HG02678 (cell line): ENCODE data around the gene MRTO4.
"Not testable (repeated sequence)": the region's sequence is repeated elsewhere in the genome, so short reads cannot be mapped to it uniquely, and the experiment has no call there.

Source experiments
- ATAC-seq: cut with Tn5 transposase; IDR thresholded peaks from one replicate; pipeline ENCODE4 v1.9.1; 2021; ENCODE audit warnings: mild to moderate bottlenecking, moderate library complexity; ENCODE audit not compliant: unreplicated experiment

The MRTO4 gene

GRCh38 chr1:19269427-19270342 is 18.1 kb downstream of the MRTO4 start:
- not testable (repeated sequence) for ATAC-seq

GRCh38 chr1:19270343-19270730 is 18.7 kb downstream of the MRTO4 start:
- ATAC-seq, result not testable (repeated sequence)

- ATAC-seq, result no peak
Observed at GRCh38 chr1:19272064-19272463, 20.5 kb downstream of the MRTO4 start.

GRCh38 chr1:19273106-19273843 is 21.7 kb downstream of the MRTO4 start:
- ATAC-seq, result no peak

GRCh38 chr1:19273844-19274531 is 22.4 kb downstream of the MRTO4 start:
- ATAC-seq, result not testable (repeated sequence)

- no peak for ATAC-seq
Observed at GRCh38 chr1:19274636-19275035, 23.0 kb downstream of the MRTO4 start.

GRCh38 chr1:19283891-19284290 is 32.3 kb downstream of the MRTO4 start:
- no peak for ATAC-seq

GRCh38 chr1:19284881-19285280 is 33.3 kb downstream of the MRTO4 start:
- no peak for ATAC-seq

GRCh38 chr1:19285366-19285765 is 33.8 kb downstream of the MRTO4 start:
- ATAC-seq, result not testable (repeated sequence)

GRCh38 chr1:19285807-19286206 is 34.2 kb downstream of the MRTO4 start:
- ATAC-seq, result not testable (repeated sequence)

- ATAC-seq, result no peak
Observed at GRCh38 chr1:19287436-19288185, 36.0 kb downstream of the MRTO4 start.

GRCh38 chr1:19288324-19289241 is 37.0 kb downstream of the MRTO4 start, which contains the start of gene AKR7A3:
Gene AKR7A3, minus strand, starts transcription at chr1:19288770. Its CDS starts 61 bp downstream, at chr1:19288709.
- ATAC-seq, result not testable (repeated sequence)

- no peak for ATAC-seq
Observed at GRCh38 chr1:19289244-19289643, 37.6 kb downstream of the MRTO4 start.

- ATAC-seq, result no peak
Observed at GRCh38 chr1:19294638-19295037, 43.0 kb downstream of the MRTO4 start.

GRCh38 chr1:19300211-19300610 is 48.6 kb downstream of the MRTO4 start:
- no peak for ATAC-seq

- not testable (repeated sequence) for ATAC-seq
Observed at GRCh38 chr1:19304081-19304480, 52.5 kb downstream of the MRTO4 start.

GRCh38 chr1:19305880-19306279 is 54.3 kb downstream of the MRTO4 start:
- no peak for ATAC-seq

- no peak for ATAC-seq
Observed at GRCh38 chr1:19306941-19307340, 55.3 kb downstream of the MRTO4 start.

GRCh38 chr1:19307794-19308508 is 56.3 kb downstream of the MRTO4 start:
- ATAC-seq, result no peak
